Liver (tissue), 3 donors: ENCODE measurements around the gene MYO3B.

Source experiments
- EGR1 ChIP-seq, 2 donors: IDR thresholded peaks; 2 replicates each; pipeline ENCODE4 v1.6.1; 2016 to 2018; ENCODE audit warnings: antibody characterized with exemption in 2 of 2, low read depth in 2 of 2
- GABPA ChIP-seq, 2 donors: IDR thresholded peaks in 1 of 2; conservative IDR thresholded peaks in 1 of 2; 2 replicates each; pipeline ENCODE4 v1.6.1; 2016; ENCODE audit warnings: antibody characterized with exemption in 2 of 2, mild to moderate bottlenecking in 1 of 2, moderate library complexity in 1 of 2
- HNF4A ChIP-seq, 2 donors: conservative IDR thresholded peaks; 2 replicates each; pipeline ENCODE4 v1.6.1; 2016; ENCODE audit warnings: antibody characterized with exemption in 2 of 2, mild to moderate bottlenecking in 2 of 2
- HNF4G ChIP-seq: IDR thresholded peaks from 2 replicates; pipeline ENCODE4 v1.6.1; 2016; ENCODE audit warnings: antibody characterized with exemption
- RXRA ChIP-seq, 2 donors: IDR thresholded peaks; 2 replicates each; pipeline ENCODE4 v1.6.1; 2017 to 2018; ENCODE audit warnings: antibody characterized with exemption in 2 of 2, mild to moderate bottlenecking in 1 of 2
- SP1 ChIP-seq: IDR thresholded peaks from 2 replicates; pipeline ENCODE4 v1.6.1; 2018; ENCODE audit warnings: antibody characterized with exemption, mild to moderate bottlenecking
- YY1 ChIP-seq: IDR thresholded peaks from 2 replicates; pipeline ENCODE4 v1.6.1; 2016; ENCODE audit warnings: antibody characterized with exemption, mild to moderate bottlenecking
- TF ChIP-seq, protein P1 (sequence below): fragments of 150-350 bp; IDR thresholded peaks from 2 replicates; pipeline ENCODE4 v1.5.1; 2017; ENCODE audit warnings: improper control_type of control experiment, low read depth, low read length; ENCODE audit not compliant: missing input control
- TF ChIP-seq, protein P2 (sequence below): IDR thresholded peaks from 2 replicates; pipeline ENCODE4 v1.6.1; 2016; ENCODE audit warnings: antibody characterized with exemption, mild to moderate bottlenecking
- TF ChIP-seq, protein P3 (sequence below): IDR thresholded peaks from 2 replicates; pipeline ENCODE4 v1.6.1; 2016; ENCODE audit warnings: antibody characterized with exemption
- TF ChIP-seq, protein P4 (sequence below): IDR thresholded peaks from 2 replicates; pipeline ENCODE4 v1.6.1; 2016; ENCODE audit warnings: antibody characterized with exemption
- donor health status: healthy.
- donor health status: healthy.

DNA sequence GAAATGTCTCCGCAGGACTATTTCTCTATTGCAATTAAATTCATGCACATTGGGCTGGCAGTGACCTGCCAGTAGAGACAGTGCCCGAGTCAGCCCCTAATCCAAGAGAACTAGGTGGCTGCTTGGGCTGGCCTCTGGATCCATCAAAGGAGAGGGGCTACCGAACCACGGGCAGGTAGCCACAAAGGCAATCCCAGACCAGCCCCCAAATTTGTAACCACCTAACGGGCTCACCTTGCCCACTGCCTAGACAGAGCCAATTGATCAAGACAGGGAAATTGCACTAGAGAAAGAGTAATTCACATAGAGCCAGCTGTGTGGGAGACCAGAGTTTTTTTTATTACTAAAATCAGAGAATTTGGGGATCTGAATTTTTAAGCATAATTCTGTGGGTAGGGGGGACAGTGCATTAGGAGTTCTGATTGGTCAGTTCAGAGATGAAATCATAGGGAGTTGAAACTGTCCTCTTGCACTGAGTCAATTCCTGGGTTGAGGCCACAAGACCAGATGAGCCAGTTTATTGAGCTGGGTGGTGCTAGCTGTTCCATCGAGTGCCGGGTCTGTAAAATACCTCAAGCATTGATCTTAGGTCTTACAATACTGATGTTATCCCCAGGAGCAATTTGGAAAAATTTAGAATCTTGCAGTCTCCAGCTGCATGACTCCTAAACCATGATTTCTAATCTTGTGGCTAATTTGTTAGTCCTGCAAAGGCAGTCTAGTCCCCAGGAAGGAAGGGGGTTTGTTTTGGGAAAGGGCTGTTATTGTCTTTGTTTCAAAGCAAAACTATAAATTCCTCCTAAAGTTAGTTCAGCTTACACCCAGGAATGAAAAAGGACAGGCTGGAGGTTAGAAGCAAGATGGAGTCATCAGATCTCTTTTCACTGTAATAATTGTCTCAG, 276.8 kb downstream of the MYO3B start:
- TF ChIP-seq, protein P1, sequence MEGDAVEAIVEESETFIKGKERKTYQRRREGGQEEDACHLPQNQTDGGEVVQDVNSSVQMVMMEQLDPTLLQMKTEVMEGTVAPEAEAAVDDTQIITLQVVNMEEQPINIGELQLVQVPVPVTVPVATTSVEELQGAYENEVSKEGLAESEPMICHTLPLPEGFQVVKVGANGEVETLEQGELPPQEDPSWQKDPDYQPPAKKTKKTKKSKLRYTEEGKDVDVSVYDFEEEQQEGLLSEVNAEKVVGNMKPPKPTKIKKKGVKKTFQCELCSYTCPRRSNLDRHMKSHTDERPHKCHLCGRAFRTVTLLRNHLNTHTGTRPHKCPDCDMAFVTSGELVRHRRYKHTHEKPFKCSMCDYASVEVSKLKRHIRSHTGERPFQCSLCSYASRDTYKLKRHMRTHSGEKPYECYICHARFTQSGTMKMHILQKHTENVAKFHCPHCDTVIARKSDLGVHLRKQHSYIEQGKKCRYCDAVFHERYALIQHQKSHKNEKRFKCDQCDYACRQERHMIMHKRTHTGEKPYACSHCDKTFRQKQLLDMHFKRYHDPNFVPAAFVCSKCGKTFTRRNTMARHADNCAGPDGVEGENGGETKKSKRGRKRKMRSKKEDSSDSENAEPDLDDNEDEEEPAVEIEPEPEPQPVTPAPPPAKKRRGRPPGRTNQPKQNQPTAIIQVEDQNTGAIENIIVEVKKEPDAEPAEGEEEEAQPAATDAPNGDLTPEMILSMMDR: no peak
- TF ChIP-seq SP1 (no peak), GABPA (IDR thresholded peaks at IDR 0.05 in 1 of 2, conservative IDR thresholded peaks at IDR 0.05 in 1 of 2) (no peak), YY1 (no peak), EGR1 (IDR thresholded peaks at IDR 0.05; ENCODE audit: low read depth in 2 of 2) (no peak), RXRA (IDR thresholded peaks at IDR 0.05) (no peak), HNF4G (no peak), HNF4A (conservative IDR thresholded peaks at IDR 0.05) (no peak)
- TF ChIP-seq, protein P2, sequence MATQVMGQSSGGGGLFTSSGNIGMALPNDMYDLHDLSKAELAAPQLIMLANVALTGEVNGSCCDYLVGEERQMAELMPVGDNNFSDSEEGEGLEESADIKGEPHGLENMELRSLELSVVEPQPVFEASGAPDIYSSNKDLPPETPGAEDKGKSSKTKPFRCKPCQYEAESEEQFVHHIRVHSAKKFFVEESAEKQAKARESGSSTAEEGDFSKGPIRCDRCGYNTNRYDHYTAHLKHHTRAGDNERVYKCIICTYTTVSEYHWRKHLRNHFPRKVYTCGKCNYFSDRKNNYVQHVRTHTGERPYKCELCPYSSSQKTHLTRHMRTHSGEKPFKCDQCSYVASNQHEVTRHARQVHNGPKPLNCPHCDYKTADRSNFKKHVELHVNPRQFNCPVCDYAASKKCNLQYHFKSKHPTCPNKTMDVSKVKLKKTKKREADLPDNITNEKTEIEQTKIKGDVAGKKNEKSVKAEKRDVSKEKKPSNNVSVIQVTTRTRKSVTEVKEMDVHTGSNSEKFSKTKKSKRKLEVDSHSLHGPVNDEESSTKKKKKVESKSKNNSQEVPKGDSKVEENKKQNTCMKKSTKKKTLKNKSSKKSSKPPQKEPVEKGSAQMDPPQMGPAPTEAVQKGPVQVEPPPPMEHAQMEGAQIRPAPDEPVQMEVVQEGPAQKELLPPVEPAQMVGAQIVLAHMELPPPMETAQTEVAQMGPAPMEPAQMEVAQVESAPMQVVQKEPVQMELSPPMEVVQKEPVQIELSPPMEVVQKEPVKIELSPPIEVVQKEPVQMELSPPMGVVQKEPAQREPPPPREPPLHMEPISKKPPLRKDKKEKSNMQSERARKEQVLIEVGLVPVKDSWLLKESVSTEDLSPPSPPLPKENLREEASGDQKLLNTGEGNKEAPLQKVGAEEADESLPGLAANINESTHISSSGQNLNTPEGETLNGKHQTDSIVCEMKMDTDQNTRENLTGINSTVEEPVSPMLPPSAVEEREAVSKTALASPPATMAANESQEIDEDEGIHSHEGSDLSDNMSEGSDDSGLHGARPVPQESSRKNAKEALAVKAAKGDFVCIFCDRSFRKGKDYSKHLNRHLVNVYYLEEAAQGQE: no peak
- TF ChIP-seq, protein P3, sequence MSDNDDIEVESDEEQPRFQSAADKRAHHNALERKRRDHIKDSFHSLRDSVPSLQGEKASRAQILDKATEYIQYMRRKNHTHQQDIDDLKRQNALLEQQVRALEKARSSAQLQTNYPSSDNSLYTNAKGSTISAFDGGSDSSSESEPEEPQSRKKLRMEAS: no peak
- TF ChIP-seq, protein P4, sequence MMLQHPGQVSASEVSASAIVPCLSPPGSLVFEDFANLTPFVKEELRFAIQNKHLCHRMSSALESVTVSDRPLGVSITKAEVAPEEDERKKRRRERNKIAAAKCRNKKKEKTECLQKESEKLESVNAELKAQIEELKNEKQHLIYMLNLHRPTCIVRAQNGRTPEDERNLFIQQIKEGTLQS: no peak
